ENCODE data around the gene ANXA11.

- no peak for TF ChIP-seq CTCF (conservative IDR thresholded peaks at IDR 0.05; ENCODE audit: low read length)
- no peak for TF ChIP-seq EZH2phosphoT487 (IDR thresholded peaks at IDR 0.05; ENCODE audit: borderline replicate concordance, low read depth, low read length)
Measured at GRCh38 chr10:80126876-80127275, 78.5 kb downstream of the ANXA11 start.

All from OCI-LY7 (cell line).